Stomach (tissue), 4 donors: ENCODE data around the gene ZNRF3.

Experiments
- CTCF ChIP-seq, 7 experiments: fragments of 450-650 bp in 4 of 7; fragments of 200-600 bp in 3 of 7; sonication (generic) in 3 of 7; IDR thresholded peaks; one replicate each; pipeline ENCODE4 v1.5.1; 2016 to 2019; ENCODE audit warnings: antibody characterized with exemption in 7 of 7, control low read depth in 2 of 7, mild to moderate bottlenecking in 1 of 7
- EP300 ChIP-seq: sonication (generic); formaldehyde crosslinking; IDR thresholded peaks from one replicate; pipeline ENCODE4 v1.6.1; 2017; ENCODE audit warnings: antibody characterized with exemption
- POLR2A ChIP-seq, 4 donors: fragments of 450-650 bp; IDR thresholded peaks; one replicate each; pipeline ENCODE4 v1.6.1; 2016; ENCODE audit warnings: antibody characterized with exemption in 4 of 4, control low read depth in 2 of 4, mild to moderate bottlenecking in 1 of 4, moderate library complexity in 1 of 4
- POLR2AphosphoS5 ChIP-seq, 3 donors: sonication (generic); formaldehyde crosslinking; IDR thresholded peaks; one replicate each; pipeline ENCODE4 v1.6.1; 2016; ENCODE audit warnings: antibody characterized with exemption in 3 of 3

GRCh38 chr22:28899199-28899853 lies 16.0 kb downstream of the ZNRF3 start:
- no peak for TF ChIP-seq CTCF (IDR thresholded peaks at IDR 0.05)
- TF ChIP-seq POLR2A (IDR thresholded peaks at IDR 0.05), result no peak
- no peak for TF ChIP-seq POLR2AphosphoS5 (IDR thresholded peaks at IDR 0.05)
- no peak for TF ChIP-seq EP300
